Measurements from ENCODE around the gene FRMD1. TPM values are rescaled to one million over a fixed set of nuclear protein-coding genes. Genes with fewer than 3 reads are reported as not detected.

FRMD1 gene
- total RNA-seq, 1 donor from 2014 or later: not detected

- no peak for FAIRE-seq
- no peaks in the 10 kb centered on the region for H3K79me2 ChIP-seq (ENCODE audit: insufficient read depth, low read length)
Observed at GRCh38 chr6:168119539-168119938, 40.5 kb upstream of the FRMD1 start.

GRCh38 chr6:168118935-168119334 lies 39.9 kb upstream of the FRMD1 start:
- no peak for FAIRE-seq

More at GRCh38 chr6:168119539-168119938, 40.5 kb upstream of the FRMD1 start:
- H3K36me3 ChIP-seq (ENCODE audit: insufficient read depth, low read length): no peaks in the 10 kb centered on the region
- H3K27me3 ChIP-seq (ENCODE audit: insufficient read depth, low read length): peaks cover 2% of the 10 kb centered on the region
- H3K9me3 ChIP-seq (ENCODE audit: insufficient read depth, low read depth, low read length): no peaks in the 10 kb centered on the region
- Mint-ChIP-seq H3K4me3 (ENCODE audit: unreplicated experiment) (no peak overlapping the region), H3K27ac (ENCODE audit: unreplicated experiment) (no peak overlapping the region), H3K9me3 (ENCODE audit: unreplicated experiment) (peaks cover 11% of the 10 kb centered on the region), H3K36me3 (ENCODE audit: low read depth, unreplicated experiment) (no peaks in the 10 kb centered on the region), H3K27me3 (ENCODE audit: low read depth, unreplicated experiment) (peaks cover 14% of the 10 kb centered on the region), H3K4me1 (ENCODE audit: low read depth, unreplicated experiment) (no peaks in the 10 kb centered on the region)
- no peak overlapping the region for H3K4me2 ChIP-seq (ENCODE audit: low read length)
- H4K20me1 ChIP-seq (ENCODE audit: insufficient read depth, low read length): no peaks in the 10 kb centered on the region
- H3K4me3 ChIP-seq (ENCODE audit: insufficient read depth, low read depth, low read length): no peak overlapping the region
- H3K9ac ChIP-seq (ENCODE audit: low read length): no peak overlapping the region
- H3K27ac ChIP-seq (ENCODE audit: low read depth, low read length): no peak overlapping the region
- H2AFZ ChIP-seq (ENCODE audit: low read depth, low read length): no peak overlapping the region
- no peak for DNase-seq (ENCODE audit: low read depth)
- TF ChIP-seq, protein P1, sequence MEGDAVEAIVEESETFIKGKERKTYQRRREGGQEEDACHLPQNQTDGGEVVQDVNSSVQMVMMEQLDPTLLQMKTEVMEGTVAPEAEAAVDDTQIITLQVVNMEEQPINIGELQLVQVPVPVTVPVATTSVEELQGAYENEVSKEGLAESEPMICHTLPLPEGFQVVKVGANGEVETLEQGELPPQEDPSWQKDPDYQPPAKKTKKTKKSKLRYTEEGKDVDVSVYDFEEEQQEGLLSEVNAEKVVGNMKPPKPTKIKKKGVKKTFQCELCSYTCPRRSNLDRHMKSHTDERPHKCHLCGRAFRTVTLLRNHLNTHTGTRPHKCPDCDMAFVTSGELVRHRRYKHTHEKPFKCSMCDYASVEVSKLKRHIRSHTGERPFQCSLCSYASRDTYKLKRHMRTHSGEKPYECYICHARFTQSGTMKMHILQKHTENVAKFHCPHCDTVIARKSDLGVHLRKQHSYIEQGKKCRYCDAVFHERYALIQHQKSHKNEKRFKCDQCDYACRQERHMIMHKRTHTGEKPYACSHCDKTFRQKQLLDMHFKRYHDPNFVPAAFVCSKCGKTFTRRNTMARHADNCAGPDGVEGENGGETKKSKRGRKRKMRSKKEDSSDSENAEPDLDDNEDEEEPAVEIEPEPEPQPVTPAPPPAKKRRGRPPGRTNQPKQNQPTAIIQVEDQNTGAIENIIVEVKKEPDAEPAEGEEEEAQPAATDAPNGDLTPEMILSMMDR (IDR thresholded peaks at IDR 0.05; ENCODE audit: insufficient read depth, low read depth, low read length): no peak
- no peak for TF ChIP-seq EZH2 (IDR thresholded peaks at IDR 0.05; ENCODE audit: insufficient read depth, low read length)
- no peaks in the 10 kb centered on the region for H3K4me1 ChIP-seq (ENCODE audit: insufficient read depth, low read length)

DNA sequence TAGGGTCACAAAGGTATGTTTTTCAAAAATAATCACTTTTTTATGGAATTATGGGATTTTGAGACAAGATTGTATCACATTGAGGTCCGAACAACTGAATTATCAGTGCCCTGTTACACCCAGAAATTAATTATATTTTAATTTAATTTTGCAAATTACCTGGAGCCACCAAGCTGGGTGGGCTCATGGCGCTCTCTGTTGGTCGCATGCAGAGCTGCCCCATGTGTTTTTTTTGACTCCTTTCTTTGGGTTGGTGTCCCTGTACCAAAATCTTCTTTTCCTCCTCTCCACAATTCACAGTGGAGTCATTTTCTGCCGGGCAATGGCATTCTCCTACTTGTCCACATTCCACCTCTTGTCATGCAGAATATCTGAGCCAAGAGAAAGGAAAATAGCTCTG lies 38.9 kb upstream of the FRMD1 start:
- Mint-ChIP-seq H3K4me3 (ENCODE audit: unreplicated experiment) (no peak overlapping the region), H3K27me3 (ENCODE audit: low read depth, unreplicated experiment) (peaks cover 22% of the 10 kb centered on the region), H3K27ac (ENCODE audit: unreplicated experiment) (no peak overlapping the region), H3K36me3 (ENCODE audit: low read depth, unreplicated experiment) (no peaks in the 10 kb centered on the region), H3K4me1 (ENCODE audit: low read depth, unreplicated experiment) (no peaks in the 10 kb centered on the region), H3K9me3 (ENCODE audit: unreplicated experiment) (peaks cover 7% of the 10 kb centered on the region)
- Histone ChIP-seq H3K4me2 (ENCODE audit: low read length) (no peak overlapping the region), H3K9ac (ENCODE audit: low read length) (no peak overlapping the region), H3K36me3 (ENCODE audit: insufficient read depth, low read length) (no peaks in the 10 kb centered on the region), H3K4me1 (ENCODE audit: insufficient read depth, low read length) (no peaks in the 10 kb centered on the region), H3K9me3 (ENCODE audit: insufficient read depth, low read depth, low read length) (no peaks in the 10 kb centered on the region), H4K20me1 (ENCODE audit: insufficient read depth, low read length) (no peaks in the 10 kb centered on the region), H3K79me2 (ENCODE audit: insufficient read depth, low read length) (no peaks in the 10 kb centered on the region), H2AFZ (ENCODE audit: low read depth, low read length) (no peak overlapping the region), H3K4me3 (ENCODE audit: insufficient read depth, low read depth, low read length) (no peak overlapping the region), H3K27ac (ENCODE audit: low read depth, low read length) (no peak overlapping the region), H3K27me3 (ENCODE audit: insufficient read depth, low read length) (peaks cover 3% of the 10 kb centered on the region)
- FAIRE-seq (no peak), DNase-seq (ENCODE audit: low read depth) (no peak)
- TF ChIP-seq, protein P1 (IDR thresholded peaks at IDR 0.05; ENCODE audit: insufficient read depth, low read depth, low read length): peak; percentile 21
- TF ChIP-seq EZH2 (IDR thresholded peaks at IDR 0.05; ENCODE audit: insufficient read depth, low read length): no peak

More at GRCh38 chr6:168118935-168119334, 39.9 kb upstream of the FRMD1 start:
- TF ChIP-seq EZH2 (IDR thresholded peaks at IDR 0.05; ENCODE audit: insufficient read depth, low read length): no peak
- TF ChIP-seq, protein P1 (IDR thresholded peaks at IDR 0.05; ENCODE audit: insufficient read depth, low read depth, low read length): no peak
- Histone ChIP-seq H3K9me3 (ENCODE audit: insufficient read depth, low read depth, low read length) (no peaks in the 10 kb centered on the region), H3K4me2 (ENCODE audit: low read length) (no peak overlapping the region), H3K4me1 (ENCODE audit: insufficient read depth, low read length) (no peaks in the 10 kb centered on the region), H3K79me2 (ENCODE audit: insufficient read depth, low read length) (no peaks in the 10 kb centered on the region), H4K20me1 (ENCODE audit: insufficient read depth, low read length) (no peaks in the 10 kb centered on the region), H2AFZ (ENCODE audit: low read depth, low read length) (no peak overlapping the region), H3K27me3 (ENCODE audit: insufficient read depth, low read length) (peaks cover 3% of the 10 kb centered on the region), H3K9ac (ENCODE audit: low read length) (no peak overlapping the region), H3K36me3 (ENCODE audit: insufficient read depth, low read length) (no peaks in the 10 kb centered on the region), H3K4me3 (ENCODE audit: insufficient read depth, low read depth, low read length) (no peak overlapping the region), H3K27ac (ENCODE audit: low read depth, low read length) (no peak overlapping the region)
- H3K4me3 Mint-ChIP-seq (ENCODE audit: unreplicated experiment): no peak overlapping the region
- no peak overlapping the region for H3K27ac Mint-ChIP-seq (ENCODE audit: unreplicated experiment)
- peaks cover 19% of the 10 kb centered on the region for H3K27me3 Mint-ChIP-seq (ENCODE audit: low read depth, unreplicated experiment)
- no peaks in the 10 kb centered on the region for H3K36me3 Mint-ChIP-seq (ENCODE audit: low read depth, unreplicated experiment)
- H3K4me1 Mint-ChIP-seq (ENCODE audit: low read depth, unreplicated experiment): no peaks in the 10 kb centered on the region
- peaks cover 11% of the 10 kb centered on the region for H3K9me3 Mint-ChIP-seq (ENCODE audit: unreplicated experiment)
- no peak for DNase-seq (ENCODE audit: low read depth)

Data from astrocyte (in vitro differentiated cells and primary cell).